Natural killer cell (primary cell): ENCODE measurements around the gene MAP4K2. TPM values are rescaled to one million over a fixed set of nuclear protein-coding genes. Genes with fewer than 3 reads are reported as not detected.

Experiments used
- ATAC-seq, 3 donors: fragments of 150-1000 bp in 2 of 3; fragments of 200-7000 bp in 1 of 3; cut with Tn5 transposase; 1 replicate in 1 of 3; 2 replicates in 2 of 3; pipeline ENCODE4 v1.10.0; 2021; ENCODE audit warnings: mild to moderate bottlenecking in 2 of 3, moderate library complexity in 2 of 3
- DNase-seq, 2 donors: peaks; one replicate each; pipeline versions ENCODE4 v3.0.0 to v3.0.0-alpha.2; 2013 to 2021; ENCODE audit warnings: mixed read lengths in 1 of 2
- H3K27ac ChIP-seq: one replicate; pipeline ENCODE4 v1.5.1; 2013; ENCODE audit warnings: mild to moderate bottlenecking, low read length
- H3K27me3 ChIP-seq: one replicate; pipeline ENCODE4 v1.6.1; 2013; ENCODE audit warnings: low read length; ENCODE audit not compliant: control insufficient read depth, insufficient read depth
- H3K36me3 ChIP-seq: one replicate; pipeline ENCODE4 v1.6.1; 2013; ENCODE audit warnings: low read length; ENCODE audit not compliant: control insufficient read depth, insufficient read depth
- H3K4me1 ChIP-seq: one replicate; pipeline ENCODE4 v1.6.1; 2013; ENCODE audit warnings: low read length; ENCODE audit not compliant: control insufficient read depth, insufficient read depth
- H3K4me3 ChIP-seq: one replicate; pipeline ENCODE4 v1.5.1; 2013; ENCODE audit warnings: low read length
- H3K9me3 ChIP-seq: one replicate; pipeline ENCODE4 v1.6.1; 2013; ENCODE audit warnings: low read length; ENCODE audit not compliant: control insufficient read depth, insufficient read depth
- H3K27ac Mint-ChIP-seq, 2 donors: one replicate each; pipeline ENCODE4 v1.8.0; 2022; ENCODE audit warnings: mild to moderate bottlenecking in 2 of 2, mixed read lengths in 2 of 2, moderate library complexity in 1 of 2
- H3K27me3 Mint-ChIP-seq, 2 donors: one replicate each; pipeline ENCODE4 v1.8.0; 2022; ENCODE audit warnings: low read depth in 2 of 2, mixed read lengths in 2 of 2
- H3K36me3 Mint-ChIP-seq: one replicate; pipeline ENCODE4 v1.8.0; 2022; ENCODE audit warnings: mixed read lengths
- H3K4me1 Mint-ChIP-seq, 2 donors: one replicate each; pipeline ENCODE4 v1.8.0; 2022; ENCODE audit warnings: mixed read lengths in 2 of 2
- H3K4me3 Mint-ChIP-seq: one replicate; pipeline ENCODE4 v1.8.0; 2022; ENCODE audit warnings: mild to moderate bottlenecking, moderate library complexity, mixed read lengths
- H3K9me3 Mint-ChIP-seq, 2 donors: one replicate each; pipeline ENCODE4 v1.8.0; 2022; ENCODE audit warnings: mixed read lengths in 2 of 2
- WGBS: methylation state at CpG from one replicate; pipeline ENCODE4 v1.1.7; 2013; ENCODE audit warnings: missing lambda C conversion rate; ENCODE audit not compliant: insufficient coverage; 5-methylcytosine and 5-hydroxymethylcytosine counted together
- intact Hi-C: fragments of 100-400 bp; cut with micrococcal nuclease; formaldehyde crosslinking; loops from one replicate; pipeline ENCODE4 v1.14.2; 2022
- total RNA-seq, 4 donors: library from RNA; stranded (reverse); fragments of 120-200 nt in 1 of 4; gene quantifications; one replicate each; pipeline versions ENCODE4 v1.2.3 to v1.2.4, GENCODE V29; 2013 to 2022
- TF ChIP-seq, protein P1 (sequence below): fragments of 200-600 bp; IDR thresholded peaks from one replicate; pipeline ENCODE4 v1.8.0; 2022; ENCODE audit warnings: antibody characterized with exemption

MAP4K2 gene
- total RNA-seq, 3 donors from 2014 or later (not counting 1 experiment from before 2014, with no cell fraction given), result 38.3 to 40.6 (median 38.7) TPM

- Mint-ChIP-seq H3K27me3 (no peaks in the 10 kb centered on the region), H3K4me1 (peaks cover 76 to 79% of the 10 kb centered on the region in 2 donors), H3K9me3 (no peaks in the 10 kb centered on the region), H3K4me3 (no peak overlapping the region), H3K36me3 (peaks cover 49% of the 10 kb centered on the region), H3K27ac (peak overlapping the region in 1 of 2 donors; percentile 50)
- no peak for DNase-seq
- intact Hi-C loops, result loop anchor here (10.0 kb wide), 1 partner anchor 345 kb away; the partner anchor contains the start of genes TM7SF2 and ZNHIT2
- no peak for ATAC-seq
- WGBS, result 98% methylated on average over 7 of the region's 12 CpGs
- H3K9me3 ChIP-seq, result no peaks in the 10 kb centered on the region
- TF ChIP-seq, protein P1, sequence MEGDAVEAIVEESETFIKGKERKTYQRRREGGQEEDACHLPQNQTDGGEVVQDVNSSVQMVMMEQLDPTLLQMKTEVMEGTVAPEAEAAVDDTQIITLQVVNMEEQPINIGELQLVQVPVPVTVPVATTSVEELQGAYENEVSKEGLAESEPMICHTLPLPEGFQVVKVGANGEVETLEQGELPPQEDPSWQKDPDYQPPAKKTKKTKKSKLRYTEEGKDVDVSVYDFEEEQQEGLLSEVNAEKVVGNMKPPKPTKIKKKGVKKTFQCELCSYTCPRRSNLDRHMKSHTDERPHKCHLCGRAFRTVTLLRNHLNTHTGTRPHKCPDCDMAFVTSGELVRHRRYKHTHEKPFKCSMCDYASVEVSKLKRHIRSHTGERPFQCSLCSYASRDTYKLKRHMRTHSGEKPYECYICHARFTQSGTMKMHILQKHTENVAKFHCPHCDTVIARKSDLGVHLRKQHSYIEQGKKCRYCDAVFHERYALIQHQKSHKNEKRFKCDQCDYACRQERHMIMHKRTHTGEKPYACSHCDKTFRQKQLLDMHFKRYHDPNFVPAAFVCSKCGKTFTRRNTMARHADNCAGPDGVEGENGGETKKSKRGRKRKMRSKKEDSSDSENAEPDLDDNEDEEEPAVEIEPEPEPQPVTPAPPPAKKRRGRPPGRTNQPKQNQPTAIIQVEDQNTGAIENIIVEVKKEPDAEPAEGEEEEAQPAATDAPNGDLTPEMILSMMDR, result no peak
- no peaks in the 10 kb centered on the region for H3K27me3 ChIP-seq
- peaks cover 43% of the 10 kb centered on the region for H3K4me1 ChIP-seq
- H3K4me3 ChIP-seq, result no peak overlapping the region
- no peak overlapping the region for H3K27ac ChIP-seq
- peaks cover 95% of the 10 kb centered on the region for H3K36me3 ChIP-seq
Observed at GRCh38 chr11:64770120-64770519, 32.9 kb downstream of the MAP4K2 start.

- peak overlapping the region; percentile 15 to 83 for H3K27ac Mint-ChIP-seq
Observed at GRCh38 chr11:64769283-64769682, 33.7 kb downstream of the MAP4K2 start.

DNA sequence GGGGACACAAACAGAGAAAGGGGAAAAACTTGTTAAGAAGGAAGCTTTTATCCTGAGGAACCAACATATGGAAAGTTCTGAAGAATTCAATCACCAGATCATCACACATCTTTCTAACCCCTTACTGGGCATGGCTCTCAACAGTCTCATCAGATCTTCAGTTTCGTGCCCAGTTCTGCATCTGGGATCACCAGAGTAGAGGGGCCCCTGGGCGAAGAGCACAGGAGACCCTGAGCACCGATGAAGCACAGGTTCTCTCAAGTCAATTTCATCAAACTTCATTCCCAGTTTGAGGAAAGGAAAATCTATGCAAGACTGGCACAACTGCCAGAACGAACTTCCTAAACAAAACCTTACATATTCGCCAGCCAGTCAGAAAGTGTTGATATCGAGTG, 34.7 kb downstream of the MAP4K2 start:
- H3K36me3 Mint-ChIP-seq, result peaks cover 45% of the 10 kb centered on the region
- H3K9me3 Mint-ChIP-seq, result no peaks in the 10 kb centered on the region
- intact Hi-C loops, result no loop called here
- Histone ChIP-seq H3K36me3 (peaks cover 88% of the 10 kb centered on the region), H3K4me1 (peaks cover 58% of the 10 kb centered on the region), H3K27me3 (no peaks in the 10 kb centered on the region), H3K27ac (no peak overlapping the region), H3K9me3 (no peaks in the 10 kb centered on the region), H3K4me3 (no peak overlapping the region)
- peak overlapping the region; percentile 83 to 95 for H3K27ac Mint-ChIP-seq
- H3K27me3 Mint-ChIP-seq, result no peaks in the 10 kb centered on the region
- peaks cover 80 to 83% of the 10 kb centered on the region in 2 donors for H3K4me1 Mint-ChIP-seq
- TF ChIP-seq, protein P1, result no peak
- 87% methylated on average over 6 of the region's 6 CpGs for WGBS
- no peak for DNase-seq
- H3K4me3 Mint-ChIP-seq, result peak overlapping the region; percentile 9
- no peak for ATAC-seq

More at GRCh38 chr11:64769283-64769682, 33.7 kb downstream of the MAP4K2 start:
- ATAC-seq (no peak), DNase-seq (no peak)
- peaks cover 95% of the 10 kb centered on the region for H3K36me3 ChIP-seq
- no peaks in the 10 kb centered on the region for H3K9me3 ChIP-seq
- Mint-ChIP-seq H3K36me3 (peaks cover 53% of the 10 kb centered on the region), H3K27me3 (no peaks in the 10 kb centered on the region), H3K4me1 (peaks cover 80 to 82% of the 10 kb centered on the region in 2 donors), H3K9me3 (no peaks in the 10 kb centered on the region), H3K4me3 (peak overlapping the region; percentile 31)
- TF ChIP-seq, protein P1, result no peak
- H3K27me3 ChIP-seq, result no peaks in the 10 kb centered on the region
- H3K4me3 ChIP-seq, result no peak overlapping the region
- H3K4me1 ChIP-seq, result peaks cover 51% of the 10 kb centered on the region
- no peak overlapping the region for H3K27ac ChIP-seq
- intact Hi-C loops, result no loop called here
- 94% methylated on average over 6 of the region's 6 CpGs for WGBS
